Adrenal gland (tissue), 12 donors: ENCODE results near the gene MLC1. TPM values are rescaled to one million over a fixed set of nuclear protein-coding genes. Genes with fewer than 3 reads are reported as not detected.

ENCODE experiments used
- DNase-seq, 7 donors: peaks; one replicate each; pipeline ENCODE4 v3.0.0-alpha.2; 2019 to 2020
- H3K27ac ChIP-seq, 5 donors: fragments of 200-600 bp; sonication (generic) in 4 of 5; 1 replicate in 3 of 5; 2 replicates in 2 of 5; pipeline versions ENCODE4 v1.5.1 to v1.8.0; 2016 to 2020; ENCODE audit warnings: mild to moderate bottlenecking in 1 of 5
- H3K27me3 ChIP-seq: fragments of 200-600 bp; 2 replicates; pipeline ENCODE4 v1.8.0; 2021
- H3K36me3 ChIP-seq, 2 donors: fragments of 200-600 bp; replicated peaks in 1 of 2; 1 replicate in 1 of 2; 2 replicates in 1 of 2; pipeline versions ENCODE4 v1.5.1 to v1.8.0; 2018 to 2022
- H3K4me1 ChIP-seq, 2 donors: fragments of 200-600 bp; replicated peaks in 1 of 2; 1 replicate in 1 of 2; 2 replicates in 1 of 2; pipeline versions ENCODE4 v1.5.1 to v1.8.0; 2018 to 2021
- H3K4me3 ChIP-seq, 4 donors: fragments of 200-600 bp; sonication (generic) in 3 of 4; one replicate each; pipeline ENCODE4 v1.5.1; 2016 to 2018
- H3K9me3 ChIP-seq, 3 donors: fragments of 200-600 bp; sonication (generic) in 1 of 3; replicated peaks in 1 of 3; 1 replicate in 2 of 3; 2 replicates in 1 of 3; pipeline versions ENCODE4 v1.5.1 to v1.8.0; 2016 to 2021
- CTCF ChIP-seq, 6 experiments: fragments of 450-650 bp in 4 of 6; fragments of 200-600 bp in 2 of 6; sonication (generic) in 1 of 6; IDR thresholded peaks; 1 replicate in 5 of 6; 2 replicates in 1 of 6; pipeline versions ENCODE4 v1.5.1 to v1.8.0; 2016 to 2021; ENCODE audit warnings: antibody characterized with exemption in 6 of 6, mild to moderate bottlenecking in 2 of 6, moderate library complexity in 1 of 6
- POLR2A ChIP-seq, 2 donors: fragments of 450-650 bp; IDR thresholded peaks; one replicate each; pipeline ENCODE4 v1.6.1; 2017; ENCODE audit warnings: antibody characterized with exemption in 2 of 2, mild to moderate bottlenecking in 2 of 2, moderate library complexity in 1 of 2
- WGBS, 4 donors: extraction: QIAGEN DNeasy Blood & Tissue Kit in 2 of 4; methylation state at CpG; one replicate each; pipeline versions ENCODE4 v1.1.5 to v1.1.7; 2013 to 2017; 5-methylcytosine and 5-hydroxymethylcytosine counted together
- intact Hi-C, 2 donors: fragments of 100-400 bp; cut with DNase I; formaldehyde crosslinking; loops; one replicate each; pipeline versions ENCODE4 v1.14.1 to v1.15.0; 2022 to 2023
- polyA plus RNA-seq, 3 donors: library from polyadenylated mRNA; stranded (reverse); fragments of 200-250 nt in 2 of 3; fragments of 350-450 nt in 1 of 3; fragmentation: Illumina TruSeq in 1 of 3; extraction: RNeasy Lipid Tissue Mini Kit (QIAGEN cat#74804) in 1 of 3; gene quantifications; one replicate each; pipeline ENCODE4 v1.2.3, GENCODE V29; 2013 to 2014
- total RNA-seq, 9 donors: library from RNA; depleted of rRNA in 4 of 9; stranded (reverse); fragments of >200 nt in 4 of 9; fragments of 120-200 nt in 1 of 9; fragmentation: NEBNext Ultra II Directional in 1 of 9; extraction: Animal tissue kit (Norgen Biotek cat#: 25700) in 1 of 9; gene quantifications; one replicate each; pipeline versions ENCODE4 v1.1.0 to v1.2.4, GENCODE V29; 2013 to 2023
- donor health status: healthy with polysubstance abuse.
- donor health status: Bipolar disorder and iron deficiency.
- donor health status: DM: yes; HTN: yes; CAD: no.
- donor health status: DM: no; HTN: no; CAD: no.
- donor health status: DM: no; HTN: no; CAD: no.
- donor health status: DM: yes; HTN: yes; CAD: no.

Gene MLC1
- total and polyA plus RNA-seq, 12 donors = 0.03 to 0.22 TPM; not detected in 10

GRCh38 chr22:50086526-50086925 lies 1.3 kb upstream of the MLC1 start:
- no peaks in the 10 kb centered on the region for H3K4me1 ChIP-seq
- H3K36me3 ChIP-seq = no peaks in the 10 kb centered on the region
- H3K9me3 ChIP-seq = no peaks in the 10 kb centered on the region
- no peak for DNase-seq
- intact Hi-C loops = no loop called here
- peaks cover 33% of the 10 kb centered on the region for H3K27me3 ChIP-seq
- H3K4me3 ChIP-seq = no peak overlapping the region
- no peak for TF ChIP-seq CTCF (IDR thresholded peaks at IDR 0.05)
- no peak for TF ChIP-seq POLR2A (IDR thresholded peaks at IDR 0.05)
- 57 to 67% (median 63%) methylated on average over 5 of the region's 5 CpGs for WGBS, 4 donors
- H3K27ac ChIP-seq = no peak overlapping the region

- DNase-seq = no peak
- 69 to 78% (median 72%) methylated on average over 14 to 16 of the region's 16 CpGs for WGBS, 4 donors
- intact Hi-C loops = no loop called here
- no peaks in the 10 kb centered on the region for H3K36me3 ChIP-seq
- H3K9me3 ChIP-seq = no peaks in the 10 kb centered on the region
- no peak for TF ChIP-seq POLR2A (IDR thresholded peaks at IDR 0.05)
- TF ChIP-seq CTCF (IDR thresholded peaks at IDR 0.05) = no peak
- no peak overlapping the region for H3K27ac ChIP-seq
- no peak overlapping the region for H3K4me3 ChIP-seq
- H3K27me3 ChIP-seq = peaks cover 30% of the 10 kb centered on the region
- no peaks in the 10 kb centered on the region for H3K4me1 ChIP-seq
These were observed 608 bp downstream of the MLC1 start for GRCh38 chr22:50084614-50085021.

- no peak for DNase-seq
- Histone ChIP-seq H3K27me3 (peaks cover 26% of the 10 kb centered on the region), H3K36me3 (no peaks in the 10 kb centered on the region), H3K9me3 (no peaks in the 10 kb centered on the region), H3K27ac (no peak overlapping the region), H3K4me3 (no peak overlapping the region), H3K4me1 (no peaks in the 10 kb centered on the region)
- intact Hi-C loops = no loop called here
- TF ChIP-seq POLR2A (IDR thresholded peaks at IDR 0.05) (no peak), CTCF (IDR thresholded peaks at IDR 0.05) (no peak)
- WGBS, 4 donors = 61 to 80% (median 67%) methylated on average over 3 to 10 of the region's 10 CpGs
These were observed 1.1 kb downstream of the MLC1 start for GRCh38 chr22:50084080-50084477.

- Histone ChIP-seq H3K27me3 (peaks cover 23% of the 10 kb centered on the region), H3K36me3 (no peaks in the 10 kb centered on the region), H3K27ac (no peak overlapping the region), H3K4me1 (no peaks in the 10 kb centered on the region), H3K4me3 (no peak overlapping the region), H3K9me3 (no peaks in the 10 kb centered on the region)
- TF ChIP-seq CTCF (IDR thresholded peaks at IDR 0.05) (no peak), POLR2A (IDR thresholded peaks at IDR 0.05) (no peak)
- intact Hi-C loops = no loop called here
- no peak for DNase-seq
- 59 to 72% (median 67%) methylated on average over 9 to 18 of the region's 18 CpGs for WGBS, 4 donors
These were observed 1.7 kb downstream of the MLC1 start for GRCh38 chr22:50083462-50084079.
